Chondrocyte (in vitro differentiated cells): ENCODE data around the gene NAALADL2. TPM values are rescaled to one million over a fixed set of nuclear protein-coding genes. Genes with fewer than 3 reads are reported as not detected.

Experiments used
- DNase-seq: peaks from one replicate; pipeline ENCODE4 v3.0.0; 2021; ENCODE audit warnings: mixed read lengths, low spot score
- H3K27ac Mint-ChIP-seq: one replicate; pipeline ENCODE4 v1.8.0; 2021; ENCODE audit warnings: mild to moderate bottlenecking, moderate library complexity, mixed read lengths; ENCODE audit not compliant: unreplicated experiment
- H3K27me3 Mint-ChIP-seq: 2 replicates; pipeline ENCODE4 v1.8.0; 2021; ENCODE audit warnings: low read depth, mixed read lengths
- H3K36me3 Mint-ChIP-seq: 2 replicates; pipeline ENCODE4 v1.8.0; 2021; ENCODE audit warnings: low read depth, mixed read lengths
- H3K4me1 Mint-ChIP-seq: 2 replicates; pipeline ENCODE4 v1.8.0; 2021; ENCODE audit warnings: low read depth, mild to moderate bottlenecking, mixed read lengths
- H3K4me3 Mint-ChIP-seq: one replicate; pipeline ENCODE4 v1.8.0; 2021; ENCODE audit warnings: mild to moderate bottlenecking, moderate library complexity, mixed read lengths; ENCODE audit not compliant: unreplicated experiment
- H3K9me3 Mint-ChIP-seq: 2 replicates; pipeline ENCODE4 v1.8.0; 2021; ENCODE audit warnings: low read depth, mixed read lengths
- CTCF ChIP-seq: fragments of 200-600 bp; sonication (generic); IDR thresholded peaks from 2 replicates; pipeline ENCODE4 v1.5.0; 2021; ENCODE audit warnings: antibody characterized with exemption, mild to moderate bottlenecking, moderate library complexity
- total RNA-seq: library from RNA; stranded (reverse); gene quantifications from 3 replicates; pipeline ENCODE4 v1.2.1, GENCODE V29; 2021

NAALADL2 gene
- total RNA-seq, 1 donor from 2014 or later: 8.0 TPM

GRCh38 chr3:174907628-174908407, 48.7 kb downstream of the NAALADL2 start:
- H3K4me1 Mint-ChIP-seq: peaks cover 11% of the 10 kb centered on the region
- no peak for DNase-seq
- no peak overlapping the region for H3K4me3 Mint-ChIP-seq
- H3K36me3 Mint-ChIP-seq: no peaks in the 10 kb centered on the region
- no peak overlapping the region for H3K27ac Mint-ChIP-seq
- no peaks in the 10 kb centered on the region for H3K27me3 Mint-ChIP-seq
- no peak for TF ChIP-seq CTCF
- peaks cover 2% of the 10 kb centered on the region for H3K9me3 Mint-ChIP-seq

GRCh38 chr3:174931473-174932353, 72.6 kb downstream of the NAALADL2 start:
- TF ChIP-seq CTCF: no peak
- no peaks in the 10 kb centered on the region for H3K36me3 Mint-ChIP-seq
- DNase-seq: no peak
- H3K4me3 Mint-ChIP-seq: no peak overlapping the region
- peaks cover 3% of the 10 kb centered on the region for H3K4me1 Mint-ChIP-seq
- no peaks in the 10 kb centered on the region for H3K9me3 Mint-ChIP-seq
- H3K27me3 Mint-ChIP-seq: no peaks in the 10 kb centered on the region
- no peak overlapping the region for H3K27ac Mint-ChIP-seq

- no peaks in the 10 kb centered on the region for H3K27me3 Mint-ChIP-seq
- H3K4me1 Mint-ChIP-seq: peaks cover under 1% of the 10 kb centered on the region
- H3K27ac Mint-ChIP-seq: no peak overlapping the region
- no peak overlapping the region for H3K4me3 Mint-ChIP-seq
- H3K9me3 Mint-ChIP-seq: peaks cover 13% of the 10 kb centered on the region
- H3K36me3 Mint-ChIP-seq: peaks cover 2% of the 10 kb centered on the region
- no peak for DNase-seq
- no peak for TF ChIP-seq CTCF
Observed at GRCh38 chr3:174936590-174936989, 77.5 kb downstream of the NAALADL2 start.

- TF ChIP-seq CTCF: no peak
- no peaks in the 10 kb centered on the region for H3K27me3 Mint-ChIP-seq
- no peak for DNase-seq
- no peaks in the 10 kb centered on the region for H3K4me1 Mint-ChIP-seq
- H3K4me3 Mint-ChIP-seq: no peak overlapping the region
- peaks cover 2% of the 10 kb centered on the region for H3K36me3 Mint-ChIP-seq
- H3K9me3 Mint-ChIP-seq: peaks cover 21% of the 10 kb centered on the region
- H3K27ac Mint-ChIP-seq: no peak overlapping the region
Observed at GRCh38 chr3:174937478-174937877, 78.3 kb downstream of the NAALADL2 start.

GRCh38 chr3:174938102-174938501, 79.0 kb downstream of the NAALADL2 start:
- no peak overlapping the region for H3K4me3 Mint-ChIP-seq
- no peaks in the 10 kb centered on the region for H3K27me3 Mint-ChIP-seq
- no peaks in the 10 kb centered on the region for H3K4me1 Mint-ChIP-seq
- no peak overlapping the region for H3K27ac Mint-ChIP-seq
- DNase-seq: no peak
- peaks cover 2% of the 10 kb centered on the region for H3K36me3 Mint-ChIP-seq
- TF ChIP-seq CTCF: no peak
- peaks cover 21% of the 10 kb centered on the region for H3K9me3 Mint-ChIP-seq
